ENCODE results near the gene CLDN6.

- TF ChIP-seq CTCF (IDR thresholded peaks at IDR 0.05; ENCODE audit: low read length) = no peak
- TF ChIP-seq EZH2 (IDR thresholded peaks at IDR 0.05; ENCODE audit: borderline replicate concordance, low read length) = no peak
These were observed 24.4 kb upstream of the CLDN6 start for GRCh38 chr16:3042376-3042775.

Data from OCI-LY1 (cell line).